ENCODE data around the gene HBG1. TPM values are rescaled to one million over a fixed set of nuclear protein-coding genes. Genes with fewer than 3 reads are reported as not detected.

HBG1 gene
- total RNA-seq, 1 donor from 2014 or later, result not detected

GRCh38 chr11:5293028-5293427, 43.4 kb upstream of the HBG1 start:
- Mint-ChIP-seq H3K9me3 (ENCODE audit: unreplicated experiment) (peaks cover 2% of the 10 kb centered on the region), H3K36me3 (ENCODE audit: low read depth, unreplicated experiment) (no peaks in the 10 kb centered on the region), H3K27ac (ENCODE audit: unreplicated experiment) (no peak overlapping the region), H3K4me1 (ENCODE audit: low read depth, unreplicated experiment) (peaks cover 12% of the 10 kb centered on the region), H3K27me3 (ENCODE audit: low read depth, unreplicated experiment) (no peaks in the 10 kb centered on the region), H3K4me3 (ENCODE audit: unreplicated experiment) (no peak overlapping the region)
- Histone ChIP-seq H3K27me3 (ENCODE audit: insufficient read depth, low read length) (no peaks in the 10 kb centered on the region), H2AFZ (ENCODE audit: low read depth, low read length) (no peak overlapping the region), H3K4me2 (ENCODE audit: low read length) (no peak overlapping the region), H3K27ac (ENCODE audit: low read depth, low read length) (no peak overlapping the region), H3K4me1 (ENCODE audit: insufficient read depth, low read length) (peaks cover 11% of the 10 kb centered on the region), H3K9me3 (ENCODE audit: insufficient read depth, low read depth, low read length) (no peaks in the 10 kb centered on the region), H3K79me2 (ENCODE audit: insufficient read depth, low read length) (no peaks in the 10 kb centered on the region), H3K36me3 (ENCODE audit: insufficient read depth, low read length) (no peaks in the 10 kb centered on the region), H3K4me3 (ENCODE audit: insufficient read depth, low read depth, low read length) (no peak overlapping the region), H3K9ac (ENCODE audit: low read length) (no peak overlapping the region), H4K20me1 (ENCODE audit: insufficient read depth, low read length) (no peaks in the 10 kb centered on the region)
- FAIRE-seq (no peak), DNase-seq (ENCODE audit: low read depth) (no peak)
- no peak for TF ChIP-seq EZH2 (IDR thresholded peaks at IDR 0.05; ENCODE audit: insufficient read depth, low read length)
- TF ChIP-seq CTCF (IDR thresholded peaks at IDR 0.05; ENCODE audit: insufficient read depth, low read depth, low read length), result no peak

- TF ChIP-seq CTCF (IDR thresholded peaks at IDR 0.05; ENCODE audit: insufficient read depth, low read depth, low read length), result peak; percentile 60
- no peak for TF ChIP-seq EZH2 (IDR thresholded peaks at IDR 0.05; ENCODE audit: insufficient read depth, low read length)
- H3K36me3 ChIP-seq (ENCODE audit: insufficient read depth, low read length), result no peaks in the 10 kb centered on the region
- H3K27me3 ChIP-seq (ENCODE audit: insufficient read depth, low read length), result no peaks in the 10 kb centered on the region
- H3K9ac ChIP-seq (ENCODE audit: low read length), result no peak overlapping the region
- peaks cover 12% of the 10 kb centered on the region for H3K4me1 Mint-ChIP-seq (ENCODE audit: low read depth, unreplicated experiment)
- H3K79me2 ChIP-seq (ENCODE audit: insufficient read depth, low read length), result no peaks in the 10 kb centered on the region
- no peak overlapping the region for H3K4me3 ChIP-seq (ENCODE audit: insufficient read depth, low read depth, low read length)
- no peak overlapping the region for H3K27ac ChIP-seq (ENCODE audit: low read depth, low read length)
- no peak for DNase-seq (ENCODE audit: low read depth)
- no peak overlapping the region for H3K4me2 ChIP-seq (ENCODE audit: low read length)
- no peaks in the 10 kb centered on the region for H3K27me3 Mint-ChIP-seq (ENCODE audit: low read depth, unreplicated experiment)
- H3K36me3 Mint-ChIP-seq (ENCODE audit: low read depth, unreplicated experiment), result no peaks in the 10 kb centered on the region
- peaks cover 11% of the 10 kb centered on the region for H3K4me1 ChIP-seq (ENCODE audit: insufficient read depth, low read length)
- H3K9me3 Mint-ChIP-seq (ENCODE audit: unreplicated experiment), result peaks cover 2% of the 10 kb centered on the region
- no peaks in the 10 kb centered on the region for H3K9me3 ChIP-seq (ENCODE audit: insufficient read depth, low read depth, low read length)
- no peak overlapping the region for H2AFZ ChIP-seq (ENCODE audit: low read depth, low read length)
- no peak overlapping the region for H3K4me3 Mint-ChIP-seq (ENCODE audit: unreplicated experiment)
- no peak for FAIRE-seq
- H3K27ac Mint-ChIP-seq (ENCODE audit: unreplicated experiment), result no peak overlapping the region
- no peaks in the 10 kb centered on the region for H4K20me1 ChIP-seq (ENCODE audit: insufficient read depth, low read length)
Measured at GRCh38 chr11:5291207-5291838, 41.7 kb upstream of the HBG1 start.

GRCh38 chr11:5290106-5290505, 40.4 kb upstream of the HBG1 start:
- TF ChIP-seq CTCF (IDR thresholded peaks at IDR 0.05; ENCODE audit: insufficient read depth, low read depth, low read length) (no peak), EZH2 (IDR thresholded peaks at IDR 0.05; ENCODE audit: insufficient read depth, low read length) (no peak)
- Histone ChIP-seq H3K36me3 (ENCODE audit: insufficient read depth, low read length) (no peaks in the 10 kb centered on the region), H3K4me1 (ENCODE audit: insufficient read depth, low read length) (peaks cover 11% of the 10 kb centered on the region), H3K9ac (ENCODE audit: low read length) (no peak overlapping the region), H4K20me1 (ENCODE audit: insufficient read depth, low read length) (no peaks in the 10 kb centered on the region), H3K79me2 (ENCODE audit: insufficient read depth, low read length) (no peaks in the 10 kb centered on the region), H3K27ac (ENCODE audit: low read depth, low read length) (no peak overlapping the region), H3K9me3 (ENCODE audit: insufficient read depth, low read depth, low read length) (no peaks in the 10 kb centered on the region), H2AFZ (ENCODE audit: low read depth, low read length) (no peak overlapping the region), H3K4me3 (ENCODE audit: insufficient read depth, low read depth, low read length) (no peak overlapping the region), H3K4me2 (ENCODE audit: low read length) (no peak overlapping the region), H3K27me3 (ENCODE audit: insufficient read depth, low read length) (no peaks in the 10 kb centered on the region)
- no peaks in the 10 kb centered on the region for H3K36me3 Mint-ChIP-seq (ENCODE audit: low read depth, unreplicated experiment)
- FAIRE-seq, result no peak
- H3K4me1 Mint-ChIP-seq (ENCODE audit: low read depth, unreplicated experiment), result peaks cover 12% of the 10 kb centered on the region
- no peak overlapping the region for H3K4me3 Mint-ChIP-seq (ENCODE audit: unreplicated experiment)
- no peaks in the 10 kb centered on the region for H3K27me3 Mint-ChIP-seq (ENCODE audit: low read depth, unreplicated experiment)
- H3K27ac Mint-ChIP-seq (ENCODE audit: unreplicated experiment), result no peak overlapping the region
- DNase-seq (ENCODE audit: low read depth), result no peak
- peaks cover 2% of the 10 kb centered on the region for H3K9me3 Mint-ChIP-seq (ENCODE audit: unreplicated experiment)

Data from astrocyte (in vitro differentiated cells and primary cell).